HUES6 (cell line): ENCODE data around the gene MAD1L1.
"Not testable (repeated sequence)": the region's sequence is repeated elsewhere in the genome, so short reads cannot be mapped to it uniquely, and the experiment has no call there.

ENCODE experiments used
- H3K27ac ChIP-seq: 2 replicates; pipeline ENCODE4 v1.7.0; 2013; ENCODE audit warnings: low read depth, mild to moderate bottlenecking, low read length, inconsistent platforms
- H3K27me3 ChIP-seq: 2 replicates; pipeline ENCODE4 v1.6.1; 2013; ENCODE audit warnings: low read length; ENCODE audit not compliant: control insufficient read depth, insufficient read depth
- H3K36me3 ChIP-seq: 2 replicates; pipeline ENCODE4 v1.6.1; 2013; ENCODE audit warnings: low read length; ENCODE audit not compliant: control insufficient read depth, insufficient read depth
- H3K4me1 ChIP-seq: 2 replicates; pipeline ENCODE4 v1.6.1; 2013; ENCODE audit warnings: low read length; ENCODE audit not compliant: control insufficient read depth, insufficient read depth
- H3K4me3 ChIP-seq: 2 replicates; pipeline ENCODE4 v1.5.1; 2013; ENCODE audit warnings: low read depth, low read length
- H3K9ac ChIP-seq: one replicate; pipeline ENCODE4 v1.6.1; 2013; ENCODE audit warnings: mild to moderate bottlenecking, low read length
- H3K9me3 ChIP-seq: 2 replicates; pipeline ENCODE4 v1.6.1; 2013; ENCODE audit warnings: low read depth, low read length; ENCODE audit not compliant: control insufficient read depth, insufficient read depth

Gene MAD1L1

GRCh38 chr7:1844336-1844950 is 388.3 kb downstream of the MAD1L1 start:
- Histone ChIP-seq H3K9ac (no peak overlapping the region), H3K4me3 (no peak overlapping the region), H3K36me3 (no peaks in the 10 kb centered on the region), H3K9me3 (no peaks in the 10 kb centered on the region), H3K27me3 (no peaks in the 10 kb centered on the region), H3K4me1 (peaks cover 18% of the 10 kb centered on the region; the same call in 1 of the 2 replicates), H3K27ac (no peak overlapping the region)

GRCh38 chr7:1843921-1844335 is 388.8 kb downstream of the MAD1L1 start:
- Histone ChIP-seq H3K4me1 (peaks cover 14% of the 10 kb centered on the region; the same call in 1 of the 2 replicates), H3K27ac (no peak overlapping the region), H3K9ac (no peak overlapping the region), H3K4me3 (no peak overlapping the region), H3K27me3 (no peaks in the 10 kb centered on the region), H3K36me3 (no peaks in the 10 kb centered on the region), H3K9me3 (no peaks in the 10 kb centered on the region)

GRCh38 chr7:1843271-1843861 is 389.4 kb downstream of the MAD1L1 start:
- no peak overlapping the region for H3K27ac ChIP-seq
- no peak overlapping the region for H3K9ac ChIP-seq
- H3K36me3 ChIP-seq, result no peaks in the 10 kb centered on the region
- H3K27me3 ChIP-seq, result no peaks in the 10 kb centered on the region
- no peak overlapping the region for H3K4me3 ChIP-seq
- H3K4me1 ChIP-seq, result peaks cover 14% of the 10 kb centered on the region; the same call in 1 of the 2 replicates
- H3K9me3 ChIP-seq, result no peaks in the 10 kb centered on the region

- Histone ChIP-seq H3K9me3 (no peaks in the 10 kb centered on the region), H3K36me3 (no peaks in the 10 kb centered on the region), H3K9ac (no peak overlapping the region), H3K27me3 (no peaks in the 10 kb centered on the region), H3K27ac (no peak overlapping the region), H3K4me1 (peaks cover 14% of the 10 kb centered on the region; the same call in 1 of the 2 replicates), H3K4me3 (no peak overlapping the region)
Observed at GRCh38 chr7:1842321-1843221, 390.2 kb downstream of the MAD1L1 start.

GRCh38 chr7:1841286-1842021 is 391.3 kb downstream of the MAD1L1 start:
- not testable (repeated sequence) for H3K9me3 ChIP-seq, H3K27me3 ChIP-seq, H3K4me3 ChIP-seq, H3K9ac ChIP-seq, H3K27ac ChIP-seq, H3K36me3 ChIP-seq
- H3K4me1 ChIP-seq, result peaks cover 14% of the 10 kb centered on the region; the same call in 1 of the 2 replicates

GRCh38 chr7:1840744-1841143 is 392.0 kb downstream of the MAD1L1 start:
- not testable (repeated sequence) for H3K4me1 ChIP-seq, H3K4me3 ChIP-seq

GRCh38 chr7:1839701-1840100 is 393.0 kb downstream of the MAD1L1 start:
- Histone ChIP-seq H3K4me3 (no peak overlapping the region), H3K9me3 (peaks cover 3% of the 10 kb centered on the region; the same call in 1 of the 2 replicates), H3K36me3 (no peaks in the 10 kb centered on the region), H3K27me3 (no peaks in the 10 kb centered on the region), H3K9ac (no peak overlapping the region), H3K27ac (no peak overlapping the region), H3K4me1 (peaks cover under 1% of the 10 kb centered on the region; the same call in 1 of the 2 replicates)

More at GRCh38 chr7:1840744-1841143, 392.0 kb downstream of the MAD1L1 start:
- not testable (repeated sequence) for H3K9me3 ChIP-seq, H3K27me3 ChIP-seq, H3K27ac ChIP-seq, H3K9ac ChIP-seq, H3K36me3 ChIP-seq

GRCh38 chr7:1838911-1839531 is 393.7 kb downstream of the MAD1L1 start:
- H3K4me3 ChIP-seq, H3K4me1 ChIP-seq, H3K36me3 ChIP-seq, H3K27ac ChIP-seq, H3K27me3 ChIP-seq, H3K9me3 ChIP-seq, H3K9ac ChIP-seq: not testable (repeated sequence)

GRCh38 chr7:1838544-1838872 is 394.2 kb downstream of the MAD1L1 start:
- not testable (repeated sequence) for H3K4me1 ChIP-seq, H3K9ac ChIP-seq, H3K4me3 ChIP-seq, H3K27me3 ChIP-seq, H3K36me3 ChIP-seq, H3K27ac ChIP-seq, H3K9me3 ChIP-seq

- H3K9ac ChIP-seq, H3K27me3 ChIP-seq, H3K36me3 ChIP-seq, H3K4me1 ChIP-seq, H3K27ac ChIP-seq, H3K9me3 ChIP-seq, H3K4me3 ChIP-seq: not testable (repeated sequence)
Observed at GRCh38 chr7:1837696-1838543, 394.8 kb downstream of the MAD1L1 start.
